ENCODE data around the gene TMEM168. TPM values are rescaled to one million over a fixed set of nuclear protein-coding genes. Genes with fewer than 3 reads are reported as not detected.

TMEM168 gene
- total and polyA plus RNA-seq, 2 donors (not counting 3 experiments of a cell fraction or from before 2014, with no cell fraction given): 23.4 to 24.4 TPM

DNA sequence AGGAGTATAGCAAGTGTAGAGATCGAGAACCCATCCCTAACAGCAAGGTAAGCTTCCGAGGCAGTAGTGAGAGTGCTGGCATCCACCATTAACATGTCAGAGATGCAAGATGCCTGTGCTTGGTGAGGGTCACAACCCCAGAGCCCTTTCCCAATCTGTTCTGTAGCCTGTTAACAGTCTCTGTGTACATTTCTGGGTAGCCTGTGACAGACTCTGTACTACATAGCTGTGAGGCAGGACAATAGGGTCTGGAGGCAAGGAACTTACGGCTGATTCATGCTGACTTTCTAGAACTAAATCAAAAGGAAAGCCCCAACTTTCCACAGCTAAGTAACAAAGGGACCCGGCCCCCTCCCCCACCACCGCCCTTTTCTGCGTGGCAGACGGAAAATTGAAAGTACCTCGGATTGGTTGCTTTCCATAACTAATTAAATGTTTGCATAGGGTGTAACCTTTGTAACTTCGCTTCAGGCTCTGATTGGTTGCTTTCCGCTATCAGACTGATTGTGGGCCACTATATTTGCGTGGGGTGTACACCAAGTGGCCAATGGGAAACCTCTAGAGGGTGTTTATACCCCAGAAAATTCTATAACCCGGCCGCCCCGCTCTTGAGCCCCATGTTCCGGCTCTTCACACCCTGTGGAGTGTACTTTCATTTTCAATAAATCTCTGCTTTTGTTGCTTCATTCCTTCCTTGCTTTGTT, 1.4 kb upstream of the TMEM168 start:
- Histone ChIP-seq H3K27ac (ENCODE audit: insufficient read depth, low read depth, low read length) (no peak overlapping the region), H3K9me1 (replicated peaks; ENCODE audit: control insufficient read depth, extremely low read depth, insufficient read depth, low read length) (peaks cover 6% of the 10 kb centered on the region), H4K20me1 (replicated peaks; ENCODE audit: control insufficient read depth, extremely low read depth, insufficient read depth, low read length) (no peaks in the 10 kb centered on the region), H3K79me2 (ENCODE audit: control insufficient read depth, insufficient read depth, low read length) (peaks cover 17% of the 10 kb centered on the region), H3K36me3 (ENCODE audit: control insufficient read depth in 2 of 2, extremely low read depth in 1 of 2, insufficient read depth in 2 of 2, low read length in 2 of 2) (no peaks in the 10 kb centered on the region), H3K9ac (replicated peaks; ENCODE audit: extremely low read depth, insufficient read depth, low read length) (no peak overlapping the region), H3K4me3 (replicated peaks in 1 of 3; ENCODE audit: insufficient read depth in 1 of 3, low read depth in 1 of 3, low read length in 3 of 3) (no peak overlapping the region), H3K4me2 (ENCODE audit: insufficient read depth, low read length) (no peak overlapping the region), H3K9me3 (replicated peaks; ENCODE audit: control insufficient read depth, insufficient read depth, low read length) (no peaks in the 10 kb centered on the region), H2AFZ (ENCODE audit: low read depth, low read length) (peak overlapping the region; percentile 13), H3K4me1 (ENCODE audit: control insufficient read depth, extremely low read depth, insufficient read depth, low read length) (peaks cover 18% of the 10 kb centered on the region), H3K27me3 (ENCODE audit: control insufficient read depth in 2 of 2, insufficient read depth in 2 of 2, low read length in 2 of 2) (no peaks in the 10 kb centered on the region)
- FAIRE-seq (no peak), DNase-seq (ENCODE audit: low read depth, low spot score) (no peak)
- TF ChIP-seq JUN (IDR thresholded peaks at IDR 0.05; ENCODE audit: borderline replicate concordance, insufficient read depth, insufficient read length, low read depth) (no peak), GATA2 (IDR thresholded peaks at IDR 0.05; ENCODE audit: insufficient read depth, insufficient read length, low read depth, low read length) (no peak), MYC (IDR thresholded peaks at IDR 0.05; ENCODE audit: low read depth, low read length) (no peak), FOS (IDR thresholded peaks at IDR 0.05; ENCODE audit: borderline replicate concordance, insufficient read depth, low read length) (no peak), POLR2A (IDR thresholded peaks at IDR 0.05; ENCODE audit: low read depth, low read length) (no peak), EZH2 (IDR thresholded peaks at IDR 0.05; ENCODE audit: borderline replicate concordance, low read depth, low read length, severe bottlenecking) (no peak), CTCF (IDR thresholded peaks at IDR 0.05; ENCODE audit: extremely low read depth in 1 of 2, insufficient read depth in 1 of 2, low read depth in 1 of 2, low read length in 2 of 2) (no peak), POLR2AphosphoS5 (IDR thresholded peaks at IDR 0.05; ENCODE audit: insufficient read depth, low read depth, low read length) (no peak)
- TF ChIP-seq, protein P1, sequence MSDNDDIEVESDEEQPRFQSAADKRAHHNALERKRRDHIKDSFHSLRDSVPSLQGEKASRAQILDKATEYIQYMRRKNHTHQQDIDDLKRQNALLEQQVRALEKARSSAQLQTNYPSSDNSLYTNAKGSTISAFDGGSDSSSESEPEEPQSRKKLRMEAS (IDR thresholded peaks at IDR 0.05; ENCODE audit: insufficient read depth, insufficient read length): no peak
- CTCF ChIA-PET: no interaction called here
- no TSS peak for BruUV-seq (replicated peaks)
- dilution Hi-C loops (cut with MboI; ENCODE audit: extremely low pct_ligation_motif_present, low sequenced_read_pairs) (no loop called here), intact Hi-C loops (cut with micrococcal nuclease) (loop anchor here (2.0 kb wide), 1 partner anchor 147 kb away; a partner anchor contains a TSS)
- POLR2A ChIA-PET: no interaction called here

Data from endothelial cell of umbilical vein (primary cell).